HL-60/S4 (cell line): Measurements from ENCODE around the gene ST8SIA5.

Source experiments
- in situ Hi-C: fragments of 300-500 bp; cut with MboI; formaldehyde crosslinking; loops from 2 replicates; pipeline ENCODE4 v1.14.3; 2022; ENCODE audit warnings: low sequenced_read_pairs

ST8SIA5 gene

DNA sequence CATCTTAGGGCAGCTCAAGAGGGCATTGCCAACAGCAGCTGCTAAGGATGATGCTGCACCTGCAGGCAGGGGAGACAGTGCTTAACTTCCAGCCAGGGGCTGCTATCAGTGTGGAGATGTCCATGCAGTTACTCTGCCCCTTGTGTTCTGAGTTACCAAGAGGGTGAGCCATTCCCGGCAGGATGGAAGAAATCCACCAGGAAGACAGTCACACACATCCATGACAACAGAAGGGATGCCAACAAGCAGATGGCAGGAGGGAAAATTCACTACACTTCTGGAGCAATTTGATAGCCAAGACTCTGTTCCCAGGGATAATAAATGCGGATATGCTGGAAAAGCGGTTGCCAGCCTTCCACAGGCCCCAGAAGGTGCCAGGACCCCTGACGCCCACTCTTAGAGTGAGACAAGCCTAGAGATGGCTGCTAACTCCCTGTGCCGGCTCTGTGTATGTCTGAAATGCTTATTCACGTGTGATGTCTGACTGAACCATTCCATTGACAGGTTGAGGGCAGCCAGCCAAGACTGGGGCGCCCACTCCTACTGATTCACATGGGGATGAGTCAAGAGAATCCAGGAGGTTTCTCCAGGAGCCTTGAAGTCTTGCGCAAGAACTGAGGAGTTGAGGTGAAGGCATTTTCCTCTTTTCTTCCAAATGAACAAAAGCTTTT lies 124.3 kb downstream of the ST8SIA5 start:
- in situ Hi-C loops: no loop called here

DNA sequence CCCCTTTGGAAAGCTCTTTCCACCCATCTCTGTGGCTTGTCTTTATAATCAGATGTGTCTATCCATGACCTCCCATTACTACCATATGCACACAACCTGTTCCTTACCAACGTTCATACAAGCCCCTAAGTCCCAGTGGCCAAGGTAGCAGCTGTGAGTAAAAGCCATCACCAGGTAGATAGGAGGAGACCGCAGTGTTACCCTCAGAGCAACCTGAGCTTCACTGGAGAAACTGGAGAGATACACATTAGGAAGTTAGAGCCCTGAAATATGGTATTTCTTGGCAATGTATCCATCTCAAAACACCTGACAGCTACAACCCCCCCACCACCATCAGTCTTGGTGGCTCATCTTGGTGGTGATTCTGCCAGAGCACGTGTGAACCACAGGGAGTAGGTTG lies 125.9 kb downstream of the ST8SIA5 start:
- in situ Hi-C loops: no loop called here

DNA sequence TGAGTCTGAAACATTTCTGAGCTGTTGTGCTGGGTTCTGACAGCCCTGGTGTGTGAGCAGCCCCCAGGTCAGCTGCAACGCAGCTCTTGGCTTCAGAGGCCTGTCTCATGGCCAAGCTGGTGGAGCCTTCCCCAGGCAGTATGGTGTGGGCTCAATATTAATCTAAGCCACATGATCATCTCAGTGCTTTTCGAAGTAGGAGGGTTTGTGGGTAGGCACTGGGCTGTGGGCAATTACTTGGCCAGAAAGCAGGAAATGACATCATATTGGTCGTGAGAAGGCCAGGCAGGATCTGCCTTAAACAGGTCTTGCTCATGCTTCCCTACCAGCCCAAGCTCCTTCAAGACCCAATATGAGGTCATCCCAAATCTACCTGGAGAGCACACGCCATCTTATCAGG lies 126.7 kb downstream of the ST8SIA5 start:
- in situ Hi-C loops: no loop called here

DNA sequence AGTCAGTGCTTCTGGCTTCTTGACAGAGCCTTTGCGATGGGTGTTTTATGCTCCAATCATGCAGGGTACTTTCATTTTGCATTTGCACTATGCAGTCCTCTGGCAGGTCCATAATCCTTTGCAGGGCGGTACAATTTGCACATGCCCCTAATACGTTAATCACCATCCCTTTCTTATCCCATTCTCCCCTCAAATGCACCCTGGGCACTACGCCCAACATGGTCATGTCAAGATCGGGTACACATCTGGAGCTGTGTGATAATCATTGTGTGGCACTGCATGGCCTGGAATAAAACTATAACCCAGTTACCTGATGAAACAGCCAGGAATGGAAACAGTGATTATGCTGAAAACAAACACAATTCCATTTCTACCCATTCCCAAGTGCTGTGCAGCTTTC lies 127.5 kb downstream of the ST8SIA5 start:
- in situ Hi-C loops: no loop called here

DNA sequence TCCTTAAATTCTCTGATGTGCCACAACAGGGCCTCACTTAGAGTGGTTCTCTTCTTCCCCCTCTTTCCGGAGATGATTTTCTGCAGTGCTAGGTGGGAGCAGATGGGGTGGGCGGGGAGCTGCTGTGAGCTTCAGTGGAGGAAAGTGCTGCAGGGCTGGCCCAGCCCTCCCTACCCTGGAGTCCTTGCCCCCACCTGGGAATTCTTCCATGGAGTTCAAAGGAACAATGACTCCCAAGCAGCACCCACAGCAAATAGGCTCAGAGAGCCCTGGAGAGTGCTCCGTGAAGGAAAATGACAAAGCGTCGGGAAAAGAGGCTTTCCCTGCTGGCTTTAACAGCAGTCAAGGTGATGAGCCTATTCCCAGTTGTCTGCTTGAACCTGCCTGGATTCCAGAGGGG lies 128.6 kb downstream of the ST8SIA5 start:
- in situ Hi-C loops: no loop called here

DNA sequence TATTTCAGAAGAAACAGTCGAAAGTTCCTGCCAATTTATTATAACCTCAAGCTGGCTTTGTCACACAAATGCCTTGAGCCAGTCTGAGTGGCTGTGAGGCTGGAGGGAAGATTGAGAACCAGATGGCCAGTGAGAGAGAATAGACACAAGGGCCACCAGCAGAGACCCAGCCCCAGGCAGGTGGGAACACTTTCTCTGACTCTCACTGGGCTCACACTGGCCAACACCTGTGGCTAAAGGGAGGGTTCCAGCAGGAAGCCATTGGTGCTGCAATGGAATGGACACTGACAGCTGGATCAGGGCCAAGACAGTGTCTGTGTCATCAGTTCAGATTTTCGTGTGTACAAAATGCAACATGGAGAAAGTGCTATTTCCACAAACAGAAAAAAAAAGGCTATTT lies 129.7 kb downstream of the ST8SIA5 start:
- in situ Hi-C loops: no loop called here

DNA sequence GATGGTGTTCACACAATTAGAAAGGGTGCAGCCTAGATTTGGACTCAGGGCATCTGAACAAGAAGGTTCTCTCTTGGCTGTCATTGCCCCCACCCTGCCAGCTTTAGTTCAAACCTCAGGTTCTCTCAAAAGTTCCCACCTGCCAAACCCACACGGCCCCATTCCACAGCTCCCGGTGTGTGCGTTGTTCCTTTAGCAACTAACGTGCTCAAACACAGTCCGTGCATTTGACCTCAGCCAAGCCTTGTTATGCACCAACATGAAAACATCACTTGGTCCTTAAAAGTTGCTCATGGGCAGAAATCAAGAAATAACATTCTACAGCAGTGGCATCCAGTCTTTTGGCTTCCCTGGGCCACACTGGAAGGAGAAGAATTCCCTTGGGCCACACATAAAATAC lies 131.8 kb downstream of the ST8SIA5 start:
- in situ Hi-C loops: no loop called here

DNA sequence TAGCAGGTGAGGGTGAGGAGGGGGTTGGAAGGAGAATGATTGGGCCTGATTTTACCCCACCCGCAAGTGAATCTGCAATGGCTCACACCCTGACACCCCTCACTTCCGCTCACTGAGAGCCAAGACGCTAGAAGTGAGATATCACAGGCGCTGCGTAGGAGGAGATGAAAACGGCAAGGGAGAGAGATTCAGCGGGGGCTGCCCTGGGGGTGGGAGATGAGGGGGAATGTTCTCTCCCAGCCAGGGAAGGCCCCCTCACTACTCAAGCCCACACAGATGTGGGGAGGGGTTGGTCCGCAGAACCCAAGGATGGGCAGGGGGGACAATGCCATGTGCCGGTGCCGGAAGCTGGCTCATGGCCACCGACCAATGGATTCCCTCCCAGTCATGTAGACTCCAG lies 132.7 kb downstream of the ST8SIA5 start:
- in situ Hi-C loops: no loop called here

DNA sequence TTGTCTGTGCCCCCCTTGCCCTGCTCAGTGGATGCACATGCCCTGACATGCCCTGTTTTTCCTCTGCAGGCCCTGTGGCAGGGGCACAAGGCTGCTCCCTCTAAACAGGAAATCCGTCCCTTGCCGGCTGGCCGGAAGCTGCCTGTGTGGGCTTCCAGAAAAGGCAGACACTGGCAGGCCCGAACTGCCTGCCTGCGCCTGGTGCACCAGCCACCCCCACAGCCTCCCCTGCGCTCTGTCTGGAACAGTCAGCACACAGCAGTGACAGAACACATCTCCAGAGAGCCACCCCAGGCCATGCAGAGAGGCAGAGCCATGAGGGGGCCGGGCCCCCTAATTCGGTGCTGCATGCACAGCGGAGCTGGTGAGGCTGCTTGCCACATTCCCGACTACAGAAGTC lies 133.3 kb downstream of the ST8SIA5 start:
- in situ Hi-C loops: no loop called here

DNA sequence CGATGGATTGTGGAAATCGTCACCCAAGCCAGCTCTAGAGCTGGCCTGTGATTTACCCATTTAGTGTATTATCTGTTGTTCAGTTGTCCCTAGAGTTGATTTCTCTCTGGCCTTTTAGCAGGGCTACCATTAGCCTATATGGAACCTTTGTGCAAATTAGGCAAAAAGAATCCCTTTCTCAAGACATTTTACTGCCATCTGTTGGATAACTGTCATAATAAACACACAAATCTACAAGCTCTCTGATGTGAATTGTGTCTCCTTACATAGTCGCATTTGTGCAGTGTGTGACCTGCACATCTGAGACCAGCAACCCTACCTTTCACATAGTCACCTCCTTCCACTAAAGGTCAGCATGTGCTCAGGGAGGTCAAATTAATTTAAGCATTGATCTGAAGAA lies 133.9 kb downstream of the ST8SIA5 start:
- in situ Hi-C loops: no loop called here

DNA sequence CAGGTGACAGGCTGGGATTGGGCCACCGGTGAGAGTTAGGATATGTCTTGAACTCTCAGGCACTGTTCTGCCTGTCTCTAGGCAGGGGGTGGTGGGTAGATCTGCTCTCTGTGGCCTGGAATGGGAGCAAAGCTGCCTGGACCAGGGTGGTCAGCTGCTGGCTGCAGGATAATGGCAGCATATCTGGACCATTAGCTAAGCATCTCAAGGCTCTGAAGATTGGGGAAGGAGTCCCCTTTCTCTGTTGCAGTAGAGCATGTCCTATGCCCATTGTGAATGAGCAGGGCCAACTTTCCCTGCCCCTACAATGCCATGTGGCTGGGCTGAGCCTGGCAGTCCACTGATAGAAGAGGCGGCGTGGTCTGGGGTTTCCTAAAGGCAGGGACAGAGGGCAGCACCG lies 134.4 kb downstream of the ST8SIA5 start:
- in situ Hi-C loops: no loop called here

DNA sequence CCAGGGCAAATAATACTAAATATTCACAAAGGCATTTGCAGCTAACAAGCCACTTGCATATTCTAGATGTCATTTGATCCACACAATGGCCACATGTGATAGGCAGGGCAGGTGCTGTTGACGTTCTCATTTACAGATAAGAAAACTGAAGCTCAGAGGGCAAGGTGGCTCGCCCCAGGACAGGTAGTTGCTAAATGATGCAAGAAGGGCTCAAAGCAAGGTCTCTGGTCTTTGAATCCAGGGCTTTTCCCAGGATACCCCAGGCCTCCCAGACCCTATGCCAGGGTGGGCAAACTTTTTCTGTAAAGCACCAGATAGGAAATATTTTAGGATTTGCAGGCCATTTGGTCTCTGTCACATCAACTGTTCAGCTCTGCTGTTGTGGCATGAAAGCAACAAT lies 135.0 kb downstream of the ST8SIA5 start:
- in situ Hi-C loops: no loop called here

DNA sequence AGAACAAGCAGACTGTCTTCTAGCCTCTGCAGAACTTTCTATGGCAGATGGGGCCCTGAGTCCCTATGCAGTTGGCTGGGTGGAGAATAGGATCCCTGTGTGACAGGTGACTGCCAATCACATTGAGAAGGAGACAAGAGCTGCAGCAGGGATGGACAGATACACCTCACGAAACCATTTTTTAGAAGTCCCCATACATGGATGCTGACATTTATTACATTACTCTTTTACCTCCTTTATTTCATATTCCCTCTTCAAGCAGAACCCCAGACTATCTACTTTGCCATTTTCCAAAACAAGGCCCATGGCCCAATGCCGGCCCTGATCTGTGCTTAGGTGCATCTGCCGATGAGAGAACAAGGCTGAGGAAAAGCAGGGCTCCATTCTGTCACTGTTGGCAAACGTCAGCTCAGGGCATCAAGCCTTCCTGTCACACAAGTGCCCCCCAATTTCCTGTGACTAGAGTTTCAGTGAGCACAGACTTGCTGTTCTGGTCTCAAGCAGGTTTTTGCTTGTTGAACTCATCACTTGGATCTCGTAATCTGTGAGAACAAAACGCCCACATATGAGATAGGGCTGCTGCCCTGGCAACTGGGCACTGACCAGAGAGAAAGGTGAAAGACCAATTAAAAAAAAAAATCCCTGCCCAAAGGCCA lies 135.6 kb downstream of the ST8SIA5 start:
- in situ Hi-C loops: no loop called here

DNA sequence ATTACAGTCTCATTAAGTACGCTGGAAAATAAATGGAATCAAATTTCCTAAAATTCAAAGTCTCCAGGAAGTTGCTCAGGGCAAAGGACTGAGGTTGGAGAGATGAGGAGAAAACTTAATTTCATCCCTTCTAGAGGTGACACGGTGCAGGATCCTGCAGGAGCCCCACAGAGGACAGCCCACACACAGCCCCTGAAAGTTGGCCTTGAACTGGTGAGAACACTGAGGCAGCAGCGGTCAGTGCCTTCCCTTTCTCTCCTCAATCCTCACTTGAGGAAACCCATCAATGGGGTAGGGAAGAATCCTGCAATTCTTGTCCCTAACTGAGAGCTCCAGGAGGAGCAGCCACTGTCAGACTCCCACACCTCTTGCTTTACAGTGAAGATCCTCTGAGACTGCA lies 137.3 kb downstream of the ST8SIA5 start:
- in situ Hi-C loops: no loop called here
